K562 (cell line): ENCODE data around the gene PPM1G. TPM values are rescaled to one million over a fixed set of nuclear protein-coding genes. Genes with fewer than 3 reads are reported as not detected.

Experiments
- COPS2 ChIP-seq: fragments of 450-650 bp; conservative IDR thresholded peaks from 2 replicates; pipeline ENCODE4 v1.6.1; 2016; ENCODE audit warnings: mild to moderate bottlenecking, moderate library complexity
- EP400 ChIP-seq: fragments of 450-650 bp; IDR thresholded peaks from 2 replicates; pipeline ENCODE4 v1.6.1; 2017; ENCODE audit warnings: antibody characterized with exemption, mild to moderate bottlenecking, moderate library complexity
- JUND ChIP-seq, 2 experiments: IDR thresholded peaks; 2 replicates in 1 of 2; 3 replicates in 1 of 2; pipeline ENCODE4 v1.6.1; 2011; ENCODE audit warnings: borderline replicate concordance in 2 of 2, low read depth in 2 of 2, low read length in 2 of 2, improper control_type of control experiment in 1 of 2, missing biosample characterization in 1 of 2, missing genetic modification characterization in 1 of 2, missing genetic modification reagents in 1 of 2
- PTRF ChIP-seq: fragments of 450-650 bp; IDR thresholded peaks from 2 replicates; pipeline ENCODE4 v1.6.1; 2016; ENCODE audit warnings: mild to moderate bottlenecking, missing genetic modification characterization, missing compliant biosample characterization
- RBM34 ChIP-seq: fragments of 200-400 bp; formaldehyde crosslinking; IDR thresholded peaks from 2 replicates; pipeline ENCODE4 v1.6.1; 2018; ENCODE audit warnings: low read length, borderline replicate concordance; ENCODE audit not compliant: insufficient read depth
- ZNF239 ChIP-seq: fragments of 250-450 bp; sonication (Bioruptor Pico); IDR thresholded peaks from 2 replicates; pipeline ENCODE4 v1.4.0; 2020; ENCODE audit warnings: mild to moderate bottlenecking
- ZNF76 ChIP-seq: fragments of 250-450 bp; sonication (Bioruptor Pico); IDR thresholded peaks from 2 replicates; pipeline ENCODE4 v1.4.0; 2020; ENCODE audit warnings: mild to moderate bottlenecking, moderate library complexity, borderline replicate concordance
- polyA plus RNA-seq, 8 experiments: library from polyadenylated mRNA; depleted of rRNA in 4 of 8; stranded (reverse) in 5 of 8; unstranded in 3 of 8; fragments of >200 nt; fragmentation: Nextera tagmentation in 2 of 8; fragmentation: Illumina TruSeq in 1 of 8; extraction: Ambion mirVana in 2 of 8; extraction: Trizol in 1 of 8; gene quantifications; 2 replicates each; pipeline versions ENCODE4 v1.2.1 to v1.2.3, GENCODE V29; 2011 to 2014; ENCODE audit warnings: inconsistent platforms in 1 of 8, missing spikeins in 1 of 8
- total RNA-seq, 7 experiments: library from RNA; depleted of rRNA in 6 of 7; stranded (reverse); fragments of >200 nt in 6 of 7; fragmentation: Illumina TruSeq in 2 of 7; extraction: Trizol in 2 of 7; gene quantifications; 2 replicates each; pipeline versions ENCODE4 v1.2.1 to v1.2.3, GENCODE V29; 2011 to 2021; ENCODE audit warnings: low replicate concordance in 1 of 7
- TF ChIP-seq, protein P1 (sequence below): sonication (generic); formaldehyde crosslinking; IDR thresholded peaks from 2 replicates; pipeline ENCODE4 v1.8.0; 2022; ENCODE audit warnings: mild to moderate bottlenecking, missing genetic modification reagents, borderline replicate concordance
- TF ChIP-seq, protein P2 (sequence below): fragments of 250-450 bp; sonication (Bioruptor Pico); IDR thresholded peaks from 2 replicates; pipeline ENCODE4 v1.4.0; 2020; ENCODE audit warnings: mild to moderate bottlenecking, moderate library complexity, borderline replicate concordance
- TF ChIP-seq, protein P3 (sequence below), 2 experiments: fragments of 200-800 bp in 1 of 2; sonication (Bioruptor generic) in 1 of 2; sonication (generic) in 1 of 2; formaldehyde crosslinking in 1 of 2; IDR thresholded peaks in 1 of 2; conservative IDR thresholded peaks in 1 of 2; 2 replicates each; pipeline versions ENCODE4 v1.5.0 to v1.6.1; 2016 to 2020; ENCODE audit warnings: missing compliant biosample characterization in 1 of 2, missing genetic modification characterization in 1 of 2, missing genetic modification reagents in 1 of 2
- TF ChIP-seq, protein P4 (sequence below): fragments of 250-450 bp; sonication (Bioruptor Pico); IDR thresholded peaks from 2 replicates; pipeline ENCODE4 v1.4.0; 2020

PPM1G gene
- total and polyA plus RNA-seq, 9 of the 15 experiments (the other 6 are each of a cell fraction or from before 2014, with no cell fraction given), result 61.7 to 230 (median 153) TPM

DNA sequence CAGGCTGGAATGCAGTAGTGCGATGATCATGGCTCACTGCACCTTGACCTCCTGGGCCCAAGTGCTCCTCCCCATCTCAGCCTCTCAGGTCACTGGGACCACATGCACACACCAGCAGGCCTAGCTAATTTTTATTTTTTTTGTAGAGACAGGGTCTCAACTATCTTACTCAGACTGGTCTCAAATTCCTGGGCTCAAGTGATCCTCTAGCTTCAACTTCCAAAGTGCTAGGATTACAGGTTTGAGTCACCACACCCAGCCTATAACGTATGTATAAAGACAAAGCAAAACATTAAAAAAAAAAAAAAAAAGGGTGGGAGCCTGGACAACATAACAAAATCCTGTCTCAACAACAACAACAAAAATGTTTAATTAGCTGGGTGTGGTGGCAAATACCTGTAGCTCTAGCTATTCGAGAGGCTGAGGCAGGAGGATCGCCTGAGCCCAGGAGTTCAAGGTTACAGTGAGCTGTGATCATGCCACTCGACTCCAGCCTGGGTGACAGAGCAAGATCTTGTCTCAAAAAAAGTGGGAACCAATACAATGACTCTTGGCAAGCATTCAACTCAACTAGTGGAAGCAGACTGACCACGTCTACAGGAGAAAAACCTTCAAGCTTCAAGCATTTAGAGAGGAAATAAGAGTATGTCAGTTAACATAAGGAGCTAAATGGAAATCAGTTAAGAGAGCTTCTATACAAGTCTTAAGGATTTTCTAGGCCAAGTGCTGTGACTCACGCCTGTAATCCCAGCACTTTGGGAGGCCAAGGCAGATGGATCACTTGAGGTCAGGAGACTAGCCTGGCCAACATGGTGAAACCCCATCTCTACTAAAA is 55.4 kb downstream of the PPM1G start (continued):
- TF ChIP-seq, protein P1, sequence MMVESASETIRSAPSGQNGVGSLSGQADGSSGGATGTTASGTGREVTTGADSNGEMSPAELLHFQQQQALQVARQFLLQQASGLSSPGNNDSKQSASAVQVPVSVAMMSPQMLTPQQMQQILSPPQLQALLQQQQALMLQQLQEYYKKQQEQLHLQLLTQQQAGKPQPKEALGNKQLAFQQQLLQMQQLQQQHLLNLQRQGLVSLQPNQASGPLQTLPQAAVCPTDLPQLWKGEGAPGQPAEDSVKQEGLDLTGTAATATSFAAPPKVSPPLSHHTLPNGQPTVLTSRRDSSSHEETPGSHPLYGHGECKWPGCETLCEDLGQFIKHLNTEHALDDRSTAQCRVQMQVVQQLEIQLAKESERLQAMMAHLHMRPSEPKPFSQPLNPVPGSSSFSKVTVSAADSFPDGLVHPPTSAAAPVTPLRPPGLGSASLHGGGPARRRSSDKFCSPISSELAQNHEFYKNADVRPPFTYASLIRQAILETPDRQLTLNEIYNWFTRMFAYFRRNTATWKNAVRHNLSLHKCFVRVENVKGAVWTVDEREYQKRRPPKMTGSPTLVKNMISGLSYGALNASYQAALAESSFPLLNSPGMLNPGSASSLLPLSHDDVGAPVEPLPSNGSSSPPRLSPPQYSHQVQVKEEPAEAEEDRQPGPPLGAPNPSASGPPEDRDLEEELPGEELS, result no peak
- TF ChIP-seq RBM34 (no peak), ZNF76 (CRISPR knock-in tag) (no peak), EP400 (peak; percentile 55), COPS2 (no peak), PTRF (tag) (no peak), ZNF239 (no peak), JUND (IDR thresholded peaks at IDR 0.05; ENCODE audit: borderline replicate concordance, low read depth, low read length) (no peak), JUND (tag; IDR thresholded peaks at IDR 0.05; ENCODE audit: borderline replicate concordance, low read depth, low read length) (peak; percentile 30; the same call in 1 of the 3 replicates)
- TF ChIP-seq, protein P2, sequence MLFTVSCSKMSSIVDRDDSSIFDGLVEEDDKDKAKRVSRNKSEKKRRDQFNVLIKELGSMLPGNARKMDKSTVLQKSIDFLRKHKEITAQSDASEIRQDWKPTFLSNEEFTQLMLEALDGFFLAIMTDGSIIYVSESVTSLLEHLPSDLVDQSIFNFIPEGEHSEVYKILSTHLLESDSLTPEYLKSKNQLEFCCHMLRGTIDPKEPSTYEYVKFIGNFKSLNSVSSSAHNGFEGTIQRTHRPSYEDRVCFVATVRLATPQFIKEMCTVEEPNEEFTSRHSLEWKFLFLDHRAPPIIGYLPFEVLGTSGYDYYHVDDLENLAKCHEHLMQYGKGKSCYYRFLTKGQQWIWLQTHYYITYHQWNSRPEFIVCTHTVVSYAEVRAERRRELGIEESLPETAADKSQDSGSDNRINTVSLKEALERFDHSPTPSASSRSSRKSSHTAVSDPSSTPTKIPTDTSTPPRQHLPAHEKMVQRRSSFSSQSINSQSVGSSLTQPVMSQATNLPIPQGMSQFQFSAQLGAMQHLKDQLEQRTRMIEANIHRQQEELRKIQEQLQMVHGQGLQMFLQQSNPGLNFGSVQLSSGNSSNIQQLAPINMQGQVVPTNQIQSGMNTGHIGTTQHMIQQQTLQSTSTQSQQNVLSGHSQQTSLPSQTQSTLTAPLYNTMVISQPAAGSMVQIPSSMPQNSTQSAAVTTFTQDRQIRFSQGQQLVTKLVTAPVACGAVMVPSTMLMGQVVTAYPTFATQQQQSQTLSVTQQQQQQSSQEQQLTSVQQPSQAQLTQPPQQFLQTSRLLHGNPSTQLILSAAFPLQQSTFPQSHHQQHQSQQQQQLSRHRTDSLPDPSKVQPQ, result no peak
- TF ChIP-seq, protein P3, sequence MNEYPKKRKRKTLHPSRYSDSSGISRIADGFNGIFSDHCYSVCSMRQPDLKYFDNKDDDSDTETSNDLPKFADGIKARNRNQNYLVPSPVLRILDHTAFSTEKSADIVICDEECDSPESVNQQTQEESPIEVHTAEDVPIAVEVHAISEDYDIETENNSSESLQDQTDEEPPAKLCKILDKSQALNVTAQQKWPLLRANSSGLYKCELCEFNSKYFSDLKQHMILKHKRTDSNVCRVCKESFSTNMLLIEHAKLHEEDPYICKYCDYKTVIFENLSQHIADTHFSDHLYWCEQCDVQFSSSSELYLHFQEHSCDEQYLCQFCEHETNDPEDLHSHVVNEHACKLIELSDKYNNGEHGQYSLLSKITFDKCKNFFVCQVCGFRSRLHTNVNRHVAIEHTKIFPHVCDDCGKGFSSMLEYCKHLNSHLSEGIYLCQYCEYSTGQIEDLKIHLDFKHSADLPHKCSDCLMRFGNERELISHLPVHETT (CRISPR knock-in tag; conservative IDR thresholded peaks at IDR 0.05 in 1 of 2, IDR thresholded peaks at IDR 0.05 in 1 of 2), result peak in 1 of 2 experiments; percentile 49; a peak in 1 of 4 replicates
- TF ChIP-seq, protein P4, sequence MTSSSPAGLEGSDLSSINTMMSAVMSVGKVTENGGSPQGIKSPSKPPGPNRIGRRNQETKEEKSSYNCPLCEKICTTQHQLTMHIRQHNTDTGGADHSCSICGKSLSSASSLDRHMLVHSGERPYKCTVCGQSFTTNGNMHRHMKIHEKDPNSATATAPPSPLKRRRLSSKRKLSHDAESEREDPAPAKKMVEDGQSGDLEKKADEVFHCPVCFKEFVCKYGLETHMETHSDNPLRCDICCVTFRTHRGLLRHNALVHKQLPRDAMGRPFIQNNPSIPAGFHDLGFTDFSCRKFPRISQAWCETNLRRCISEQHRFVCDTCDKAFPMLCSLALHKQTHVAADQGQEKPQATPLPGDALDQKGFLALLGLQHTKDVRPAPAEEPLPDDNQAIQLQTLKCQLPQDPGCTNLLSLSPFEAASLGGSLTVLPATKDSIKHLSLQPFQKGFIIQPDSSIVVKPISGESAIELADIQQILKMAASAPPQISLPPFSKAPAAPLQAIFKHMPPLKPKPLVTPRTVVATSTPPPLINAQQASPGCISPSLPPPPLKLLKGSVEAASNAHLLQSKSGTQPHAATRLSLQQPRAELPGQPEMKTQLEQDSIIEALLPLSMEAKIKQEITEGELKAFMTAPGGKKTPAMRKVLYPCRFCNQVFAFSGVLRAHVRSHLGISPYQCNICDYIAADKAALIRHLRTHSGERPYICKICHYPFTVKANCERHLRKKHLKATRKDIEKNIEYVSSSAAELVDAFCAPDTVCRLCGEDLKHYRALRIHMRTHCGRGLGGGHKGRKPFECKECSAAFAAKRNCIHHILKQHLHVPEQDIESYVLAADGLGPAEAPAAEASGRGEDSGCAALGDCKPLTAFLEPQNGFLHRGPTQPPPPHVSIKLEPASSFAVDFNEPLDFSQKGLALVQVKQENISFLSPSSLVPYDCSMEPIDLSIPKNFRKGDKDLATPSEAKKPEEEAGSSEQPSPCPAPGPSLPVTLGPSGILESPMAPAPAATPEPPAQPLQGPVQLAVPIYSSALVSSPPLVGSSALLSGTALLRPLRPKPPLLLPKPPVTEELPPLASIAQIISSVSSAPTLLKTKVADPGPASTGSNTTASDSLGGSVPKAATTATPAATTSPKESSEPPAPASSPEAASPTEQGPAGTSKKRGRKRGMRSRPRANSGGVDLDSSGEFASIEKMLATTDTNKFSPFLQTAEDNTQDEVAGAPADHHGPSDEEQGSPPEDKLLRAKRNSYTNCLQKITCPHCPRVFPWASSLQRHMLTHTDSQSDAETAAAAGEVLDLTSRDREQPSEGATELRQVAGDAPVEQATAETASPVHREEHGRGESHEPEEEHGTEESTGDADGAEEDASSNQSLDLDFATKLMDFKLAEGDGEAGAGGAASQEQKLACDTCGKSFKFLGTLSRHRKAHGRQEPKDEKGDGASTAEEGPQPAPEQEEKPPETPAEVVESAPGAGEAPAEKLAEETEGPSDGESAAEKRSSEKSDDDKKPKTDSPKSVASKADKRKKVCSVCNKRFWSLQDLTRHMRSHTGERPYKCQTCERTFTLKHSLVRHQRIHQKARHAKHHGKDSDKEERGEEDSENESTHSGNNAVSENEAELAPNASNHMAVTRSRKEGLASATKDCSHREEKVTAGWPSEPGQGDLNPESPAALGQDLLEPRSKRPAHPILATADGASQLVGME (CRISPR knock-in tag), result no peak
